ENCODE data around the gene MYO10.

The MYO10 gene

GRCh38 chr5:16712620-16713019 lies 223.5 kb downstream of the MYO10 start:
- TF ChIP-seq, protein P1, sequence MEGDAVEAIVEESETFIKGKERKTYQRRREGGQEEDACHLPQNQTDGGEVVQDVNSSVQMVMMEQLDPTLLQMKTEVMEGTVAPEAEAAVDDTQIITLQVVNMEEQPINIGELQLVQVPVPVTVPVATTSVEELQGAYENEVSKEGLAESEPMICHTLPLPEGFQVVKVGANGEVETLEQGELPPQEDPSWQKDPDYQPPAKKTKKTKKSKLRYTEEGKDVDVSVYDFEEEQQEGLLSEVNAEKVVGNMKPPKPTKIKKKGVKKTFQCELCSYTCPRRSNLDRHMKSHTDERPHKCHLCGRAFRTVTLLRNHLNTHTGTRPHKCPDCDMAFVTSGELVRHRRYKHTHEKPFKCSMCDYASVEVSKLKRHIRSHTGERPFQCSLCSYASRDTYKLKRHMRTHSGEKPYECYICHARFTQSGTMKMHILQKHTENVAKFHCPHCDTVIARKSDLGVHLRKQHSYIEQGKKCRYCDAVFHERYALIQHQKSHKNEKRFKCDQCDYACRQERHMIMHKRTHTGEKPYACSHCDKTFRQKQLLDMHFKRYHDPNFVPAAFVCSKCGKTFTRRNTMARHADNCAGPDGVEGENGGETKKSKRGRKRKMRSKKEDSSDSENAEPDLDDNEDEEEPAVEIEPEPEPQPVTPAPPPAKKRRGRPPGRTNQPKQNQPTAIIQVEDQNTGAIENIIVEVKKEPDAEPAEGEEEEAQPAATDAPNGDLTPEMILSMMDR (IDR thresholded peaks at IDR 0.05; ENCODE audit: low read depth, low read length) = no peak

DNA sequence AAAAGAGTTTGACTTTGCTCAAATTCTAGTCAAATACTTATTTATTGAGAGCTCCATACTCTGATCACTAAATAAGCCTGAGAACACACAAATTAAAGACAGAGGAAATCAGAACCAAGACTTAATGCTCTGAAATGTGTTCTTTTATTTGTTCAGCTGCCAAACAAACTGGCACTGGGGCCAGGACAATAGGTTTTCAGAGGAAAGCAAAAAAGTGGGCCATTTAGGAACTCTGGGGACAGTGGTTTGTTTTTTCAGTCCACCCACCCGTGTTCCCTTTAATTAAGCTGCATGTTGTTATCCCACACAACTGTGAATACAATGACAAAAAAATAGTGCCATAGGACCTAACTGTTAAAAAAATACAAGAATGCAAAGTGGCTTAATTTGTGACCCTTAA lies 223.9 kb downstream of the MYO10 start:
- TF ChIP-seq, protein P1 (IDR thresholded peaks at IDR 0.05; ENCODE audit: low read depth, low read length) = no peak
- DNase-seq (ENCODE audit: low read depth, low spot score) = no peak
- in situ Hi-C loops (cut with HindIII; ENCODE audit: low sequenced_read_pairs) = no loop called here
- no peak overlapping the region for H3K4me3 ChIP-seq (ENCODE audit: low read depth, low read length)

More at GRCh38 chr5:16712620-16713019, 223.5 kb downstream of the MYO10 start:
- H3K4me3 ChIP-seq (ENCODE audit: low read depth, low read length) = no peak overlapping the region
- DNase-seq (ENCODE audit: low read depth, low spot score) = peak; percentile 15
- in situ Hi-C loops (cut with HindIII; ENCODE audit: low sequenced_read_pairs) = no loop called here

- TF ChIP-seq, protein P1 (IDR thresholded peaks at IDR 0.05; ENCODE audit: low read depth, low read length) = no peak
- no peak overlapping the region for H3K4me3 ChIP-seq (ENCODE audit: low read depth, low read length)
- DNase-seq (ENCODE audit: low read depth, low spot score) = no peak
- in situ Hi-C loops (cut with HindIII; ENCODE audit: low sequenced_read_pairs) = no loop called here
These were observed 226.2 kb downstream of the MYO10 start for GRCh38 chr5:16709691-16710433.

DNA sequence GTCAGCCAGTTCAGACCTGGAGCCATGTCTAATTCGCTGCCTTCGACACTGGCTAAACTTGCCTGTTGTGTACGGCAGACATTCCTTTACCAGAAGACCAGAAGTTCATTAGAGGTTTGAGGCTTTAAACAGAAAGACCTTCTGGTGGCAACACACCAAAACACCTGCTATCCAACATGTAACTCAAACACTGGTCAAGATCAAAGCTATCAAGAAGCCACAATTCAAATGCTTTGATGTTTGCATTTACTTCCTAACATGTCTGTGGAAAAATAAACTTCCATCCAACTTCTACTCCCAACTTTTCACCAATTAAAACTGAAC lies 228.3 kb downstream of the MYO10 start:
- in situ Hi-C loops (cut with HindIII; ENCODE audit: low sequenced_read_pairs) = no loop called here
- TF ChIP-seq, protein P1 (IDR thresholded peaks at IDR 0.05; ENCODE audit: low read depth, low read length) = no peak
- no peak for DNase-seq (ENCODE audit: low read depth, low spot score)
- H3K4me3 ChIP-seq (ENCODE audit: low read depth, low read length) = no peak overlapping the region

DNA sequence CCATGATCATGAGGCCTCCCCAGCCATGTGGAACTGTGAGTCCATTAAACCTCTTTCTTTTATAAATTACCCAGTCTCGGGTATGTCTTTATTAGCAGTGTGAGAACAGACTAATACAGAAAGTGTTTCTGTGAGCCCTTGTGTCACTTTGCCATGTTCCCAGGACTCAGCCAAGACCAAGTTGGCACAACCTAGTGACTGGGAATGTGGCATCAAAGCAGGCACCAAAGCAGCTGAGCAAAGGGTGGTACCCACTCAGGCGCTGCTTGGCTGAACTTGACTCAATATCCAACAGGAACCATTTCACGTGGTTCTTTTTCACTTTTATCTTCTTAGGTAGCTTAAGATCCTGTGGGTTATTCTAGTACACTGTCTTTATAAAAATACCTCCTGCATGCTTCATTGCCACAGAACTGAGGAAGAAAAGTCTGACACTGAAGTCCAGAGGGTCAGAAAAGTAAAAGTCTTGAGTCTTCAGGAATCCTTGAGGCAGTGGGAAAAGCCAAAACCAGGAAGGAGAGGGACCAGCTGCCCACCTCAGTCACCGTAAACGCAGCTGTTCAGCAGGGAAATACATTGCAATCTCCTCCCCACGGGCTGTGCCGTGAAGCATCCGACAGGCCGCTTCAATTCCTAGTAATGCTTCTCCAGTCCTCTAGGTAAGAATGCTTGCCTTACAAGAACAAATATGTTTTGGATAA lies 228.8 kb downstream of the MYO10 start:
- TF ChIP-seq, protein P1 (IDR thresholded peaks at IDR 0.05; ENCODE audit: low read depth, low read length) = no peak
- DNase-seq (ENCODE audit: low read depth, low spot score) = no peak
- H3K4me3 ChIP-seq (ENCODE audit: low read depth, low read length) = no peak overlapping the region
- in situ Hi-C loops (cut with HindIII; ENCODE audit: low sequenced_read_pairs) = no loop called here

DNA sequence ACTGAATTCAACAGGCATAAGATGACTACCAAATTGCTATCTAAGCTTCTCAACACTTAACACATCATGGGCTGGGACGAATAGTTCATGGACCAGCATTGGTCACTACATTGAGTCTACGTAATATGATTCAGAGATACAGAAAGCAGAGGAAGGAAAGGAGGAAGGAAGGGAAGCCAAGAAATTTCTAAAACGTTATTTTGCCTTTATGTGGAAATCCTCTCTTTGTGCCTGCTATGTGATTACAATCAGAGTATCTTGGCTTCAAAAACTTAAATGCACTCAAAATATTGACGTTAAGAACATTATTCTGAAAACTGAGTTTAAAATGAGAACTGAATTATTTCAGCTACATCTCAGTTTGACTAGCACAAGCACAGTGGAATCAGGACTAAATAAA lies 231.1 kb downstream of the MYO10 start:
- no peak for DNase-seq (ENCODE audit: low read depth, low spot score)
- TF ChIP-seq, protein P1 (IDR thresholded peaks at IDR 0.05; ENCODE audit: low read depth, low read length) = no peak
- in situ Hi-C loops (cut with HindIII; ENCODE audit: low sequenced_read_pairs) = no loop called here
- no peak overlapping the region for H3K4me3 ChIP-seq (ENCODE audit: low read depth, low read length)
